ENCODE results near the gene TAF1B. TPM values are rescaled to one million over a fixed set of nuclear protein-coding genes. Genes with fewer than 3 reads are reported as not detected.

TAF1B gene
- total RNA-seq, 5 donors from 2014 or later (not counting 1 experiment from before 2014, with no cell fraction given), result 9.2 to 21.7 (median 15.2) TPM

- Mint-ChIP-seq H3K36me3 (no peaks in the 10 kb centered on the region), H3K27me3 (peaks cover 0 to 8% of the 10 kb centered on the region in 2 donors), H3K4me3 (no peak overlapping the region), H3K4me1 (peaks cover 11 to 25% (median 19%) of the 10 kb centered on the region in 3 donors), H3K9me3 (no peaks in the 10 kb centered on the region), H3K27ac (peak overlapping the region in 1 of 2 donors; percentile 56)
- POLR2A ChIA-PET, result no interaction called here
- 86% methylated on average over 13 of the region's 17 CpGs for WGBS (ENCODE audit: insufficient coverage)
- H3K4me3 ChIP-seq (ENCODE audit: control insufficient read depth in 1 of 2, extremely low read depth in 1 of 2, low read length in 1 of 2), result no peak overlapping the region
- DNase-seq, result no peak
- CTCF ChIA-PET, result interaction anchor here (0.6 to 3.1 kb wide), 9 partner anchors 15 to 592 kb away, joined by 3 to 28 read pairs (median 4); partner anchors contain the start of gene TAF1B (in 1 of the 2)
- H3K4me1 ChIP-seq (ENCODE audit: control insufficient read depth in 1 of 2, extremely low read depth in 1 of 2, insufficient read depth in 2 of 2, low read length in 2 of 2), result peaks cover 0 to 20% of the 10 kb centered on the region in 2 experiments
- H3K36me3 ChIP-seq (ENCODE audit: control insufficient read depth in 2 of 2, extremely low read depth in 1 of 2, insufficient read depth in 1 of 2, low read length in 1 of 2), result no peaks in the 10 kb centered on the region
- peaks cover 0 to 25% of the 10 kb centered on the region in 2 experiments for H3K27me3 ChIP-seq (replicated peaks in 1 of 2; ENCODE audit: control insufficient read depth in 2 of 2, extremely low read depth in 1 of 2, insufficient read depth in 2 of 2, low read length in 1 of 2)
- ATAC-seq (replicated peaks in 1 of 4), result no peak
- H3K9me3 ChIP-seq, result no peaks in the 10 kb centered on the region
- no peak overlapping the region for H3K27ac ChIP-seq (ENCODE audit: low read length)
These were observed 27.4 kb upstream of the TAF1B start for GRCh38 chr2:9815844-9816279.

- H3K27me3 ChIP-seq (replicated peaks in 1 of 2; ENCODE audit: control insufficient read depth in 2 of 2, extremely low read depth in 1 of 2, insufficient read depth in 2 of 2, low read length in 1 of 2), result peaks cover 0 to 33% of the 10 kb centered on the region in 2 experiments
- Mint-ChIP-seq H3K36me3 (no peaks in the 10 kb centered on the region), H3K4me1 (peaks cover 11 to 22% (median 14%) of the 10 kb centered on the region in 3 donors), H3K27me3 (peaks cover 0 to 5% of the 10 kb centered on the region in 2 donors), H3K27ac (no peak overlapping the region), H3K9me3 (no peaks in the 10 kb centered on the region), H3K4me3 (no peak overlapping the region)
- no peak for ATAC-seq (replicated peaks in 1 of 4)
- H3K27ac ChIP-seq (ENCODE audit: low read length), result no peak overlapping the region
- DNase-seq, result no peak
- WGBS (ENCODE audit: insufficient coverage), result no CpG with 5 or more reads among the region's 2 CpGs
- H3K4me3 ChIP-seq (ENCODE audit: control insufficient read depth in 1 of 2, extremely low read depth in 1 of 2, low read length in 1 of 2), result no peak overlapping the region
- CTCF ChIA-PET, result interaction anchor here in 1 of 2 donors (0.8 kb wide), 1 partner anchor 166 kb away, joined by 3 read pairs; no protein-coding TSS in a partner anchor
- POLR2A ChIA-PET, result interaction anchor here in 1 of 2 donors (0.5 kb wide), 1 partner anchor 25 kb away, joined by 3 read pairs; the partner anchor contains the start of gene TAF1B
- H3K9me3 ChIP-seq, result no peaks in the 10 kb centered on the region
- H3K36me3 ChIP-seq (ENCODE audit: control insufficient read depth in 2 of 2, extremely low read depth in 1 of 2, insufficient read depth in 1 of 2, low read length in 1 of 2), result no peaks in the 10 kb centered on the region
- H3K4me1 ChIP-seq (ENCODE audit: control insufficient read depth in 1 of 2, extremely low read depth in 1 of 2, insufficient read depth in 2 of 2, low read length in 2 of 2), result peaks cover 0 to 20% of the 10 kb centered on the region in 2 experiments
These were observed 25.2 kb upstream of the TAF1B start for GRCh38 chr2:9818097-9818496.

- CTCF ChIA-PET, result no interaction called here
- H3K9me3 Mint-ChIP-seq, result no peaks in the 10 kb centered on the region
- DNase-seq (no peak), ATAC-seq (replicated peaks in 1 of 4) (no peak)
- H3K9me3 ChIP-seq, result no peaks in the 10 kb centered on the region
- H3K4me3 ChIP-seq (ENCODE audit: control insufficient read depth in 1 of 2, extremely low read depth in 1 of 2, low read length in 1 of 2), result no peak overlapping the region
- peaks cover 7 to 16% (median 8%) of the 10 kb centered on the region in 3 donors for H3K4me1 Mint-ChIP-seq
- WGBS (ENCODE audit: insufficient coverage), result 92% methylated on average over 13 of the region's 13 CpGs
- no peaks in the 10 kb centered on the region for H3K36me3 Mint-ChIP-seq
- H3K27ac Mint-ChIP-seq, result no peak overlapping the region
- peaks cover 0 to 3% of the 10 kb centered on the region in 2 donors for H3K27me3 Mint-ChIP-seq
- no peaks in the 10 kb centered on the region for H3K36me3 ChIP-seq (ENCODE audit: control insufficient read depth in 2 of 2, extremely low read depth in 1 of 2, insufficient read depth in 1 of 2, low read length in 1 of 2)
- peaks cover 0 to 9% of the 10 kb centered on the region in 2 experiments for H3K4me1 ChIP-seq (ENCODE audit: control insufficient read depth in 1 of 2, extremely low read depth in 1 of 2, insufficient read depth in 2 of 2, low read length in 2 of 2)
- H3K4me3 Mint-ChIP-seq, result no peak overlapping the region
- POLR2A ChIA-PET, result no interaction called here
- H3K27me3 ChIP-seq (replicated peaks in 1 of 2; ENCODE audit: control insufficient read depth in 2 of 2, extremely low read depth in 1 of 2, insufficient read depth in 2 of 2, low read length in 1 of 2), result peaks cover 0 to 18% of the 10 kb centered on the region in 2 experiments
- H3K27ac ChIP-seq (ENCODE audit: low read length), result no peak overlapping the region
These were observed 23.7 kb upstream of the TAF1B start for GRCh38 chr2:9819551-9819950.

- ChIA-PET CTCF (no interaction called here), POLR2A (no interaction called here)
- Histone ChIP-seq H3K36me3 (ENCODE audit: control insufficient read depth in 2 of 2, extremely low read depth in 1 of 2, insufficient read depth in 1 of 2, low read length in 1 of 2) (no peaks in the 10 kb centered on the region), H3K27me3 (replicated peaks in 1 of 2; ENCODE audit: control insufficient read depth in 2 of 2, extremely low read depth in 1 of 2, insufficient read depth in 2 of 2, low read length in 1 of 2) (peaks cover 0 to 16% of the 10 kb centered on the region in 2 experiments), H3K4me3 (ENCODE audit: control insufficient read depth in 1 of 2, extremely low read depth in 1 of 2, low read length in 1 of 2) (no peak overlapping the region), H3K4me1 (ENCODE audit: control insufficient read depth in 1 of 2, extremely low read depth in 1 of 2, insufficient read depth in 2 of 2, low read length in 2 of 2) (peaks cover 0 to 9% of the 10 kb centered on the region in 2 experiments), H3K27ac (ENCODE audit: low read length) (no peak overlapping the region), H3K9me3 (no peaks in the 10 kb centered on the region)
- no peak for DNase-seq
- H3K4me1 Mint-ChIP-seq, result peaks cover 7 to 14% (median 8%) of the 10 kb centered on the region in 3 donors
- no peak for ATAC-seq (replicated peaks in 1 of 4)
- H3K27me3 Mint-ChIP-seq, result peaks cover 0 to 3% of the 10 kb centered on the region in 2 donors
- no peak overlapping the region for H3K27ac Mint-ChIP-seq
- no peaks in the 10 kb centered on the region for H3K36me3 Mint-ChIP-seq
- H3K9me3 Mint-ChIP-seq, result no peaks in the 10 kb centered on the region
- no peak overlapping the region for H3K4me3 Mint-ChIP-seq
- WGBS (ENCODE audit: insufficient coverage), result 92% methylated on average over 18 of the region's 32 CpGs
These were observed 23.0 kb upstream of the TAF1B start for GRCh38 chr2:9820020-9820973.

GRCh38 chr2:9821805-9822445 lies 21.3 kb upstream of the TAF1B start:
- H3K36me3 Mint-ChIP-seq, result no peaks in the 10 kb centered on the region
- H3K4me1 Mint-ChIP-seq, result peaks cover 0 to 2% (median 0%) of the 10 kb centered on the region in 3 donors
- H3K9me3 Mint-ChIP-seq, result no peaks in the 10 kb centered on the region
- CTCF ChIA-PET, result no interaction called here
- 89% methylated on average over 8 of the region's 12 CpGs for WGBS (ENCODE audit: insufficient coverage)
- H3K4me1 ChIP-seq (ENCODE audit: control insufficient read depth in 1 of 2, extremely low read depth in 1 of 2, insufficient read depth in 2 of 2, low read length in 2 of 2), result peaks cover 0 to 2% of the 10 kb centered on the region in 2 experiments
- no peaks in the 10 kb centered on the region for H3K36me3 ChIP-seq (ENCODE audit: control insufficient read depth in 2 of 2, extremely low read depth in 1 of 2, insufficient read depth in 1 of 2, low read length in 1 of 2)
- DNase-seq (no peak), ATAC-seq (replicated peaks in 1 of 4) (no peak)
- no peak overlapping the region for H3K27ac Mint-ChIP-seq
- no peaks in the 10 kb centered on the region for H3K9me3 ChIP-seq
- H3K4me3 Mint-ChIP-seq, result no peak overlapping the region
- H3K27ac ChIP-seq (ENCODE audit: low read length), result no peak overlapping the region
- H3K27me3 Mint-ChIP-seq, result peaks cover 0 to 3% of the 10 kb centered on the region in 2 donors
- H3K4me3 ChIP-seq (ENCODE audit: control insufficient read depth in 1 of 2, extremely low read depth in 1 of 2, low read length in 1 of 2), result no peak overlapping the region
- H3K27me3 ChIP-seq (replicated peaks in 1 of 2; ENCODE audit: control insufficient read depth in 2 of 2, extremely low read depth in 1 of 2, insufficient read depth in 2 of 2, low read length in 1 of 2), result peaks cover 0 to 16% of the 10 kb centered on the region in 2 experiments
- POLR2A ChIA-PET, result no interaction called here

GRCh38 chr2:9824441-9824840 lies 18.8 kb upstream of the TAF1B start:
- DNase-seq (no peak), ATAC-seq (replicated peaks in 1 of 4) (no peak)
- H3K27ac ChIP-seq (ENCODE audit: low read length), result no peak overlapping the region
- H3K9me3 Mint-ChIP-seq, result no peaks in the 10 kb centered on the region
- no peaks in the 10 kb centered on the region for H3K36me3 Mint-ChIP-seq
- WGBS (ENCODE audit: insufficient coverage), result 95% methylated on average over 3 of the region's 3 CpGs
- ChIA-PET POLR2A (interaction anchor here in 1 of 2 donors (0.5 kb wide), 1 partner anchor 228 kb away, joined by 4 read pairs; no protein-coding TSS in a partner anchor), CTCF (no interaction called here)
- H3K27ac Mint-ChIP-seq, result no peak overlapping the region
- no peaks in the 10 kb centered on the region for H3K4me1 Mint-ChIP-seq
- no peak overlapping the region for H3K4me3 ChIP-seq (ENCODE audit: control insufficient read depth in 1 of 2, extremely low read depth in 1 of 2, low read length in 1 of 2)
- H3K27me3 Mint-ChIP-seq, result peaks cover 0 to 6% of the 10 kb centered on the region in 2 donors
- peaks cover 0 to 14% of the 10 kb centered on the region in 2 experiments for H3K27me3 ChIP-seq (replicated peaks in 1 of 2; ENCODE audit: control insufficient read depth in 2 of 2, extremely low read depth in 1 of 2, insufficient read depth in 2 of 2, low read length in 1 of 2)
- H3K9me3 ChIP-seq, result no peaks in the 10 kb centered on the region
- no peaks in the 10 kb centered on the region for H3K36me3 ChIP-seq (ENCODE audit: control insufficient read depth in 2 of 2, extremely low read depth in 1 of 2, insufficient read depth in 1 of 2, low read length in 1 of 2)
- H3K4me1 ChIP-seq (ENCODE audit: control insufficient read depth in 1 of 2, extremely low read depth in 1 of 2, insufficient read depth in 2 of 2, low read length in 2 of 2), result no peaks in the 10 kb centered on the region
- H3K4me3 Mint-ChIP-seq, result no peak overlapping the region
